ENCODE results near the gene FAAP100.
A peak's percentile ranks its signal among the peaks of the same experiment; 100 is the strongest.

FAAP100 gene

GRCh38 chr17:81509972-81510784, 42.0 kb downstream of the FAAP100 start:
- peak; percentile 61 for DNase-seq

DNA sequence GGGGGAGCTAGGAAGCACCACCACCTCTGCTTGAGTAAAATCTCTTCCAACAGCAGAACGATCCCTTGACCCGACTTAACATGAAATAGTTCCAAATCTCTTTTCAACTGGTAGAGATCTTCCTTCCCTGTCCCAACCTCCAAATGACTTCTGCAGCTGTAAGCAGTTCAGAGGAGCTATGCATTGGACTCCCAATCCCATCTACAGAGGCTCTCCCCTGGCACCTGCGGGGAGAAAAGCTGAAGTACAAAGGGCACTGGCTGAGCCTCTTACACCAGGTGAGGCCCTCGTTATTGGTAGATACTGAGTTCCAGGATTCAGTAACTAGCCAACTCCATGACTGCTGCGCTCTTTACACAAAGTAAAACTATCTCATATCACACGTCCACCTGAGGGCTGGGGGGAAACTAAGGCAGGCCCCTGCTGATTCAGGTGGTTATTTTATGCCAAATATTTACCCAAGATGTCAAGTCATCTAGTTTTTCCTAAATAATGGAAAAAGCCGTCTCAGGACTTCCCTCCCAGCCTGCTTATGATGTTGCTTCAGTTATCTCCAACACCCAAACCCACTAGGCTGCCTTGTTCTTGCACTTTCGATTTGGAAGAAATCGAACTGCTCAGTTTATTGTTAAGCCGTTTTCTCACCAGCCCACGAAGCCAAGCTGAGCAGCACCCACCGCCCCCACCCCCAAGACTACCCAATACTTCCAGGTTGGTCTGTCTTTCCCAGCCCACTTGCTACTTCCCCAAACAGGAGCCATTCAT, 42.8 kb downstream of the FAAP100 start:
- peak; percentile 69 for DNase-seq

DNA sequence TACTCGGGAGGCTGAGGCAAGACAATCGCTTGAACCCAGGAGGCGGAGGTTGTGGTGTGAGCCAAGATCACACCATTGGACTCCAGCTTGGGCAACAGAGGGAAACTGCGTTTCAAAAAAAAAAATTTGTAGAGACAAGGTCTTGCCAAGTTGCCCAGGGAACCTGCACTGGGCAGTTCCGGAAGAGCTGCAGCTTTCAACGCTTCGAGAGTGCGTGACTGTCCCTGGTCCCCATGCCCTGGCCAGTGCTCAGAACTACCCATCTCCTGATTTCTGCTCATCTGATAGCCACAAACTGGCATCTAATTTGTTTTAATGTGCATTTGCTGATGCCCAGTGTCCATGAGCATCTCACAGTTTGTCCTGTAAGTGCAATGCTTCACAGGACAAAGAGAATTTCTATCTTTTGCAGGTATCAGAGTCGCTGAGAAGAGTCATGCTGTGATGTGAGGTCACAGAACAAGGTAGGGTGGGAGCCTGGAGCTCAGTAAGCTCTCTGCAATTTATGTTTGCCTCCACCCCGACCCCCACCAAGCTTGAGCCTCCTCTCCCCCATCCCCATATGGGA, 43.4 kb downstream of the FAAP100 start:
- DNase-seq = peak; percentile 68

GRCh38 chr17:81503619-81504018, 48.5 kb downstream of the FAAP100 start:
- DNase-seq = no peak

DNA sequence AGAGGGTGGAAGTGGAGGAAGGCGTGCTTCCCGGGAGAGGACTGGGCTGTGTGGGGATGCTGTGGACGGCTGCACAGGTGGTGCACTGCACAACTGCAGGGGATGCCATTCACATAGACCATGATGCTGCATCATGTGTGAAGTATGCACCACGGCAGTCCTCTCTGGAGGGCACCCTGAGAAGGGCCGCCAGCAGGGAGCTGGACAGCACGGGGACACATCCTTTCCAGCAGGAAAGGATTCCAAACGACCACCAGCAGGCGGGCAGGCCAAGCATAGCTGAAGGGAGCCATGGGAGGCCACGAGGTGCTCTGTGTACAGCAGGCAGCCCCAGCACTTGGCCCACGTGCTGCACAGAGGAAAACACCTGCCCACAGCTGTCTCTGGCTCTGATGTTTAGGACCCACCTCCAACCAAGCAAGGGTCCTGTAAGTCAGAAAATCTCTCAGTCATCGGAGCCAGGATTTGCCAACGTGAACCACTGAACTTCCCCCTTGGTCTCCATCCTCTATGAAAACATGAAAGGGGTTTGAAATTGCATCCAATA, 49.6 kb downstream of the FAAP100 start:
- no peak for DNase-seq

DNA sequence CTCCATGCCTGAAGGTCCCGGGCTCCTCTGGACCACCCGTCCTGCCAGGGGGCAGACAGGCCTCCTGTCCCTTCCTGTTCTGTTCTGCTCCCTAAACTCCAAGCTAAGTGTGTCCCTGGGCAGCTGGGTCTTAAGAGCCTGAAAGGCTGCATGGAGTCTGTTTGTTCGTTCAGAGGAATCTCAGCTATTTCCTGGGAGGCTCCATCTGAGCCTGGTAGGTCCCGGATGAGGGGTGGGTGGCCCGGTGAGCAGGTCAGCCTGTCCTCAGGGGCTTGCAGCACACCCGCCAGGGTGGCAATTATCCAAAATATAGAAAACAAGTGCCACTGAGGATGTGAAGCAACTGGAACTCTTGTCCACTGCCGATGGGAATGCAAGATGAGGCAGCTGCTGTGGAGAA, 52.1 kb downstream of the FAAP100 start:
- DNase-seq = no peak

DNA sequence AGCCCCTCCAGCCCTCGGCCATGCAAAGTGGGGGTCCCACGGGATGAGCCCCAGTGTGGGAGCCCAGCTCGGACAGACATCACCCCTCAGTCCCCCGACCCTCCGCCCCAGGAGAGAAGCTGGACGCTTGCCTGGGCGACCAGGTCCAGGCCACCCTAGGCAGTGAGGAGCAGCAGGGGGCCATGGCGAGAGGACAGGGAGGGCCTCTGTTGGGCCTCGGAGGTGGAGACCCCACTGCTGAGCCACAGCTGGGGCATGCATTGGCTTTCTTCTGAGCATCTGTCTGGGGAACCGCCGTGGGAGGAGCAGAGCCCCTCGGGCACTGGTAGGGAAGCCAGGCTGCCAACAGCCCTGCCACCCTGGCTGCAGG, 52.6 kb downstream of the FAAP100 start:
- DNase-seq = no peak

GRCh38 chr17:81498953-81499600, 53.1 kb downstream of the FAAP100 start:
- no peak for DNase-seq

GRCh38 chr17:81494626-81495377, 57.4 kb downstream of the FAAP100 start:
- no peak for DNase-seq

DNA sequence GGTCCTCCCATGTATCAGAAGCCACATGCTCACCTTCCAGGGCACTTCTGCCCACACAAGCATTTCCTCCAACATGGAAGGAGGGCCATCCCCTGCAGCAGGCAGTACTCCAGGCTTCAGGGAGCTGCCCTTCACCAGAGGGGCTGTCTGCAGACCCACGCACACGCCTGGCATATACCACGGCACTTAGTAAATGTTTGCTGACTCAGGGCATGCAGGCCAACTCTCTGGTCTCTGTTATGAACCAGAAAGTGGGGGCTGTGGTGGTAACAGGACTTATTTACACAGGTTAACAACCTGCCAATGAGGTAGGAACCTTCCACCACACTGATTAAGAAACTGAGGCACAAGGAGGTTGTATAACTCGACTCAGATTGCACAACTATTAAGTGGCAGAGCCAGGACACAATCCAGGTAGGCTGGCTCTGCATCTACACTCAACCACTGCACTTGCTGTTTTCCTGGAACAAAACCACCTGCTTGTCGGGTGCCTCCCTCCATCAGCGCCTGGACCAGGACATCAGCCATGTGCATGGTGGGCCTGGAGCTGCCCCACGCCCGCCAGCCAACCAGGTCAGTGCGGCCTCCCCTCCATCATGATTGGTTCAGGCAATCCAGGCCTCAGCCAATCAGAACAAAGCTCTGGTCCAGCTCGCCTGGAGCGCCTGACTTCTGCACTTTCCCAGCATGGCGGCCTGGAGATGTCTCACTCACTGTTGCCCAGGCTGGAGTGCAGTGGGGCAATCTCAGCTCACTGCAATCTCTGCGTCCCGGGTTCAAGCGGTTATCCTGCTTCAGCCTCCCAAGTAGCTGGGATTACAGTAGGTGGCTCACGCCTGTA, 58.7 kb downstream of the FAAP100 start:
- DNase-seq = no peak

DNA sequence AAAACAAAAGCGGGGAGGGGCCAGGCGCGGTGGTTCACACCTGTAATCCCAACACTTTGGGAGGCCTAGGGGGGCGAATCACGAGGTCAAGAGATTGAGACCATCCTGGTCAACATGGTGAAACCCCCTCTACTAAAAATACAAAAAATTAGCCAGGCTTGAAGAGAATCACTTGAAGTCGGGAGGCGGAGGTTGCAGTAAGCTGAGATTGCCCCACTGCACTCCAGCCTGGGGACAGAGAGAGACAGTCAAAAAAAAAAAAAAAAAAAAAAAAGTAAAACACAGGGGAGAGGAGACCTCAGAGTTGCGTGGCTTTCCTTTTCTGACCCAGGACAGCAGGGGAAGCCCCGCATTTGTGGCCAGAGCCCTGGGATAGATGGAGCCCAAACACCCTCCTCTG, 59.4 kb downstream of the FAAP100 start:
- DNase-seq = no peak

DNA sequence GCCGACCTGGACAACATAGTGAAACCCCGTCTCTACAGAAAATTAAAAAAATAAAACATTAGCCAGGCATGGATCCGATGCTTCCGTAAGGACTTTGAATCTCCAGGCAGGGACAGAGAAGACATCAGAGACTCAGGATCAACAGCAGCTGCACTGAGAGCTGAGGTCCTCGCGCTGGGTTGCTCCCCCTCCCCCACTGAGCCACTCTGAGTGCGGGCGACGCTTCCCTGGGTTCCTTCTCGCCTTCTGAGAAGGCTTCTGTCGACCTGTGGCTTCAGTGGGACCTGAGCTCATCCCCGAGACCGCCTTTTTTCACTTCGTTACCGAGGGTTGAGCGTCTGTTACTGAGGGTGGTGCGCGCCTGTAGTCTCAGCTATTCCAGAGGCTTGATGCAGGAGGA, 60.0 kb downstream of the FAAP100 start:
- no peak for DNase-seq

DNA sequence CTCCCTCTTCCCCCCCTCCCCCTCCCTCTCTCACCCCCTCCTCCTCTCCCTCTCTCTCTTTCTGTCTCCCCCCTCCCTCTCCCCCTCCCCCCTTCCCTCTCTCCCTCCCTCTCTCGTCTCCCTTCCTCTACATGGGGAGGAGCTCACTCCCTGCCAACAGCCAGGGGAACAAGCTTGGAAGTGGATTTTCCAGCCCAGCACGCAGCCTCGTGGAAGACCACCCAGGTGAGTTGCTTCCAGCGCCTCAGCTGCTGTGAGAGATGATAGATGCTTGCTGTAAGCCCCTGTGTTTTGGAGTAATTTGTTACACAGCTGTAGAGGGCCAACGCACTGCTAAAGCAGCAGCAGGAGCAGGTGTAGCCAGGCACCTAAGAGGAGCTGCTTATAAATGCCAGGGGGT, 60.4 kb downstream of the FAAP100 start:
- DNase-seq = no peak

DNA sequence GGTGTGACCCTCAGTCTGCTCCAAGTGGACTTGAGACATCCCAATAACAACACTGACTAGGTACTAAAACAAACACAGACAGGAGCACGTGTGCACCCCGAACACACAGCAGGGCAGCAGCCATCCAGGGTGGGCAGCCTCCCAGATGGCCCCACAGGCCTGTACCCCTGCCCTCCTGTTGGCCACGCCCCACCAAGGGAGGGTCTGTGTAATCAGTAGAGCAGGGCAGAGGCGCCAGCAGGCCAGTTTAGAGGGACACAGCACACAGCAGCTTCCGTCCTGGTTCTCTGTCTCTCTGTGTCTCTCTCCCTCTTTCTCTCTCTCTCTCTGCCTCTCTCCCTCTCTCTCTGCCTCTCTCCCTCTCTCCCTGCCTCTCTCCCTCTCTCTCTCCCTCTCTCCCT, 61.0 kb downstream of the FAAP100 start:
- no peak for DNase-seq

GRCh38 chr17:81489998-81490992, 61.9 kb downstream of the FAAP100 start:
- DNase-seq = no peak
